ENCODE results near the gene PCNX3.
A peak's percentile ranks its signal among the peaks of the same experiment; 100 is the strongest.

- TF ChIP-seq CTCF (IDR thresholded peaks at IDR 0.05) (peak in 3 of 4 experiments; percentile 43 to 75 (median 59)), POLR2A (IDR thresholded peaks at IDR 0.05) (peak; percentile 72), POLR2AphosphoS5 (IDR thresholded peaks at IDR 0.05) (peak; percentile 99)
Observed at GRCh38 chr11:65569973-65570918, 45.3 kb upstream of the PCNX3 start, which contains the start of gene ZNRD2.
